NK-92 (cell line): Measurements from ENCODE around the gene TMED10.

Source experiments
- DNase-seq: peaks from one replicate; lab custom pipeline; 2025; ENCODE audit not compliant: unreplicated experiment; lab: John Stamatoyannopoulos, UW

The TMED10 gene

DNA sequence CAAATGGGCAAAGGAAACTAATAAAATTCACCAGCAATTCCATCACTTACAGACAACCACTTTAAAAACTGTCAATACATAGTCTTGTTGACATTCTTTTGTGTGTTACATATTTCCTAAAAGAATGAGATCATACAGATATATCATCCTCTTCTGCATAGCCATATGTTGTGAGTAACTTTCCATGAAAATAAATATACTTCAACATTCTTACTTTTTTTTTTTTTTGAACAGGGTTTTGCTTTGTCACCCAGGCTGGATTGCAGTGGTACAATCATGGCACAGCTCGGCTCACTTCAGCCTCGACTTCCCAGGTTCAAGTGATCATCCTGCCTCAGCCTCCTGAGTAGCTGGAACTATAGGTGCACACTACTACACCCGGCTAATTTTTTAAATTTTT lies 86.1 kb downstream of the TMED10 start:
- no peak for DNase-seq

DNA sequence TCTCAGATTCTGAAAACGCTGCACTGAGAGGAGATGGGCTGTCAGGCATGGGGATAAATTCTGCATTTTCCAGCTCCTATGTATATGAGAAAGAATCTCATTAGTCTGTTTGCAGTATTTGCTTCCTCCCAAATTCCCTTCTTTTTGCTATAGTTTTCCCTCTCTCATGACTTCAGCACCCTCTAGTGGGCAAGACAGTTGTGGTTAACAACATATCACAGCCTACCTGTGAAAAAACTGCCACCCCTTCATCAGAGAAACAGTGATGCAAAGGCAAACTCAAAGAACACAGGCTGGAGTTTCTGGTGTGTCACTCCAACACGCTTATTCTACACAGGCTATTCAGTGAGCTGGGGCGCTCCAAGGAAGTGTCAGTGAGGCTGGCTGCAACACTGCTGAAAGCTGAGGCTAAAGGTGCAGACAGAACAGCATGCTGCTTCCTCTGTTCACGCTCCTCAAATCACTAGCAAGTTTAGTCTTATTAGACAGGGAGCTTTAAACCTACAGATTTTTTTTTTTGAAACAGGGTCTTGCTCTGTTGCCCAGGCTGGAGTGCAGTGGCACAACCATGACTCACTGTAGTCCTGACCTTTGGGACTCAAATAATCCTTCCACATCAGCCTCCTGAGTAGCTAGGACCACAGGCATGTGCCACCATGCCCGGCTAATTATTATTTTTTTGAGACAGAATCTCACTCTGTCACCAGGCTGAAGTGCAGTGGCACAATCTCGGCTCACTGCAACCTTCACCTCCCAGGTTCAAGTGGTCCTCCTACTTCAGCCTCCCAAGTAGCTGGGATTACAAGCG lies 87.6 kb downstream of the TMED10 start:
- DNase-seq, result no peak

DNA sequence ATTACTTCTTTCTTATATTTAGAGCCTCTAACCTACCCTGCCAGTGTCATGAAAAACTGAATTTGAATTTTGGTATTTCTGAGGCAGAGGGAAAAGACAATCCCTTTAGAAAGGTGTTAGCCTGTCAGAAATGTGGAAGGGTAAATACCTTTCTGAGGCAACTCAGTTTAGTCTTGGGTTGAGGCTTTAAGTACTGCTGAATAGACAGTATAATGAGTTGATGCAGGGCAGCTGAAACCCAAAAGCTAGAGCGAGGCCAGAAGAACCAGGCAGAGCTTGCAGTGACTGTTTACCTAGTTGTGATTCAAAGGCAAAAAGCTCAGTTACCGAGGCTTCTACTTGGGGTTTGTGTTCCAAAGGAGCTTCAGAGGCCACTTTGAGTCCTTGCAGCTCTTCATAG lies 88.3 kb downstream of the TMED10 start:
- DNase-seq, result no peak

DNA sequence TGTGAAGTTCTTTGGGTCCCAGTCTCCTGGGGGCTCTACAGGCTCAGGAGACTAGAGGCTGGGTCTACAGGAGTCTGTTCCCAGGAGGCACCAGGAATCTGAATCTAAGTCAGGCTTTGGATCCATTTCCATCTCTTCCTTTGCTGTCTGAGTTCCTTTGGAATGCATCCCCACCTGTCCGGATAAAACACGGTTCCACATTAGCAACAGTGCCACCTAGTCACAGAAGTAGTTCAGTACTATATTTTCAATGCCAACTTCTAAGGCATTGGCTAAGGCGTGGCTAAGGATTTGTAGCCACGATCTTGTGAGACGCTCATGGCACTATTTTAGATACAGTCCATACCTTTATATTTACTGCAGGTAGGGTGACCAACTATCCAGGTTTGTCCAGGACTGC lies 91.9 kb downstream of the TMED10 start:
- DNase-seq, result no peak

DNA sequence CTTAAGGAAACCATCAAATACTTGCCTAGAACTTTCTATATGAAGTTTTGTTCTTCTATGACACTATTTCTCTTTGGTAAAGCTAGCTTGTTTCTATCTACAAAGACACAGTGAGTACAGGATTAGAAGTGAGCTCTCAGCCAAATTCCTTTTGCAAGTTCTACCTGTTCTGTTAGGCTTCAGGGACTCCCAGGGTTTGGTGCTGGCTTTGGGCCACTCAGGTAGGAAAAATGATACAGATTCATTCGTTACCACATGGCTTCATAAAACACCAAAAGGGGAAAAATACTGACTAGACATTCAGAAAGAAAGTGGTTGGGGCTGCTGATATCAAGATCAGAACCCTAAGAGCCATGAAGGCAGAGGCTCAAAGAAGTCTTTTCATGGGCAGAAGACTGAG lies 93.1 kb downstream of the TMED10 start:
- no peak for DNase-seq

DNA sequence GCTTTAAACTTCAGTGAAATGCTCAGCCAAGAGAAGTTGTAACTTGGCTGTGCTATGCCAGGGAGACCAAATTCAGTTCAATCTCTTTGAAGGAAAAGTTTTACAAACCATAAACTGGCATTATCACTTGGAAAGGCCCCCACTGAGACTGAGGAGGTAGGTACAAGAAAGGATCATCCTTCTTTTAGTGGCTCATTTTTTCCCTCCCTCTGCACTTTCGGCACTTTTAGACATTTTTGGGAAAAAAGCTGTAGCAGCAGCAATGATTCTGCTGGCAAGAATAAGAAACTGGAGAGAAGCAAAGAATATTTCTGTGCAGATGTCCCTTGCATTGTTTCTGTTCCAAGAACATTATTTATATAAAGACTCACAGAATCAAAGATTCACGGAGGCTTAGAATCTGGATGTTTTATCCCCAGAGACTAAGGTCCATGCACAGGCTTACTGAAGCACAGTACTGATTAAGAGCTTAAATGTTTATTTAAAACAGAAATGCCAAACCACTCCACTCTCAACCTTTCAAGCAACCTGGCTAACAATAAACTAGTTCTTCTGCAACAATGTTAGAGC lies 94.7 kb downstream of the TMED10 start:
- DNase-seq, result no peak
